ENCODE measurements around the gene EXOC3.

EXOC3 gene

GRCh38 chr5:431711-432050 is 11.3 kb upstream of the EXOC3 start:
- H3K9me3 Mint-ChIP-seq = no peaks in the 10 kb centered on the region
- H3K36me3 Mint-ChIP-seq (ENCODE audit: low read depth) = peaks cover 3% of the 10 kb centered on the region
- H3K27ac Mint-ChIP-seq = no peak overlapping the region
- peaks cover 3% of the 10 kb centered on the region for H3K27me3 Mint-ChIP-seq (ENCODE audit: low read depth)
- TF ChIP-seq, protein P1, sequence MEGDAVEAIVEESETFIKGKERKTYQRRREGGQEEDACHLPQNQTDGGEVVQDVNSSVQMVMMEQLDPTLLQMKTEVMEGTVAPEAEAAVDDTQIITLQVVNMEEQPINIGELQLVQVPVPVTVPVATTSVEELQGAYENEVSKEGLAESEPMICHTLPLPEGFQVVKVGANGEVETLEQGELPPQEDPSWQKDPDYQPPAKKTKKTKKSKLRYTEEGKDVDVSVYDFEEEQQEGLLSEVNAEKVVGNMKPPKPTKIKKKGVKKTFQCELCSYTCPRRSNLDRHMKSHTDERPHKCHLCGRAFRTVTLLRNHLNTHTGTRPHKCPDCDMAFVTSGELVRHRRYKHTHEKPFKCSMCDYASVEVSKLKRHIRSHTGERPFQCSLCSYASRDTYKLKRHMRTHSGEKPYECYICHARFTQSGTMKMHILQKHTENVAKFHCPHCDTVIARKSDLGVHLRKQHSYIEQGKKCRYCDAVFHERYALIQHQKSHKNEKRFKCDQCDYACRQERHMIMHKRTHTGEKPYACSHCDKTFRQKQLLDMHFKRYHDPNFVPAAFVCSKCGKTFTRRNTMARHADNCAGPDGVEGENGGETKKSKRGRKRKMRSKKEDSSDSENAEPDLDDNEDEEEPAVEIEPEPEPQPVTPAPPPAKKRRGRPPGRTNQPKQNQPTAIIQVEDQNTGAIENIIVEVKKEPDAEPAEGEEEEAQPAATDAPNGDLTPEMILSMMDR (IDR thresholded peaks at IDR 0.05; ENCODE audit: unreplicated experiment in 3 of 3) = no peak
- H3K4me3 Mint-ChIP-seq = no peak overlapping the region
- peaks cover 6% of the 10 kb centered on the region for H3K4me1 Mint-ChIP-seq

DNA sequence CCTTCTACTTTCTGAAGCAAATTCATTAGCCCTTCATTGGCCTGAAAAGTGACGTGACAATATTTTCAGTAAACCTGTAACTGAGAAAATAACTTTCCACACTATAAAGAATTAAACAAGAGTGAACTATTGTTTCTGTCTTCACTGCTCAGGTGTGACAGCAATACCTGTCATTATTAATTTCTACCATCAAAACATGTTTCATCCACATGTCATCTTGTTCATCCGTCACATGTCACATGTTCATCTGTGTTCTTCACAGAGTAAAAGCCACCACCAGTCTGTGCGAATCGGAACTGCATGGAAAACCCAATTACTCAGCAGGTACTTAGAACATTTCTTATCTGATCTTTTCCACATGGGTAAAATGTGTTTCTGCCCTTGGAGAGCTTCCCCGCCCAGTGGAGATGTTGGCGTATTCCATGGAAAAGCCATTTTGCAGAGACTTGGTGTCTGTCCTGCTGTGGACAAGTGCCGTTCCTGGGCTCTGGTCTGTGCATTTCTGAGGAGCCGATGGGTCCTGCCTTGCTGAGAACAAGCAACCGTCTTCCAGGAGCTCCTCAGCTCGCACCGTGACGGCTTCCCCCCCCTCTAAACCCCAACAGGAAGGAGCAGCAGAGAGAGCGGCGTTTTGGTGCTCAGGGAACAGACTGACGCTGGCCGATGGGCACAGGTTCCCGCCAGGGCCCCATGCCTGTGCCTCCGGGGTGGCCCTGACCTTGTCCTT is 10.6 kb upstream of the EXOC3 start:
- Mint-ChIP-seq H3K4me1 (peaks cover 6% of the 10 kb centered on the region), H3K27ac (no peak overlapping the region), H3K4me3 (no peak overlapping the region), H3K27me3 (ENCODE audit: low read depth) (peaks cover 3% of the 10 kb centered on the region), H3K9me3 (no peaks in the 10 kb centered on the region), H3K36me3 (ENCODE audit: low read depth) (peaks cover 3% of the 10 kb centered on the region)
- TF ChIP-seq, protein P1 (IDR thresholded peaks at IDR 0.05; ENCODE audit: unreplicated experiment in 3 of 3) = no peak

GRCh38 chr5:432928-433791 is 9.8 kb upstream of the EXOC3 start:
- peaks cover 3% of the 10 kb centered on the region for H3K27me3 Mint-ChIP-seq (ENCODE audit: low read depth)
- peaks cover 3% of the 10 kb centered on the region for H3K36me3 Mint-ChIP-seq (ENCODE audit: low read depth)
- TF ChIP-seq, protein P1 (IDR thresholded peaks at IDR 0.05; ENCODE audit: unreplicated experiment in 3 of 3) = no peak
- no peak overlapping the region for H3K4me3 Mint-ChIP-seq
- H3K27ac Mint-ChIP-seq = no peak overlapping the region
- H3K9me3 Mint-ChIP-seq = no peaks in the 10 kb centered on the region
- peaks cover 6% of the 10 kb centered on the region for H3K4me1 Mint-ChIP-seq

- no peak overlapping the region for H3K27ac Mint-ChIP-seq
- TF ChIP-seq, protein P1 (IDR thresholded peaks at IDR 0.05; ENCODE audit: unreplicated experiment in 3 of 3) = no peak
- H3K27me3 Mint-ChIP-seq (ENCODE audit: low read depth) = peaks cover 3% of the 10 kb centered on the region
- H3K9me3 Mint-ChIP-seq = no peaks in the 10 kb centered on the region
- H3K36me3 Mint-ChIP-seq (ENCODE audit: low read depth) = peaks cover 3% of the 10 kb centered on the region
- H3K4me3 Mint-ChIP-seq = no peak overlapping the region
- H3K4me1 Mint-ChIP-seq = peaks cover 6% of the 10 kb centered on the region
Observed at GRCh38 chr5:433836-434235, 9.1 kb upstream of the EXOC3 start.

- TF ChIP-seq, protein P1 (IDR thresholded peaks at IDR 0.05; ENCODE audit: unreplicated experiment in 3 of 3) = no peak
- Mint-ChIP-seq H3K4me3 (no peak overlapping the region), H3K9me3 (no peaks in the 10 kb centered on the region), H3K27ac (no peak overlapping the region), H3K27me3 (ENCODE audit: low read depth) (peaks cover 3% of the 10 kb centered on the region), H3K36me3 (ENCODE audit: low read depth) (peaks cover 3% of the 10 kb centered on the region), H3K4me1 (peaks cover 6% of the 10 kb centered on the region)
Observed at GRCh38 chr5:434443-435146, 8.4 kb upstream of the EXOC3 start.

Measured in nephron (organoid).